PC-9 (cell line): ENCODE results near the gene FAM3B. TPM values are rescaled to one million over a fixed set of nuclear protein-coding genes. Genes with fewer than 3 reads are reported as not detected.

Experiments used
- BruUV-seq: library from RNA; stranded (reverse); fragments of 400-500 nt; replicated peaks from 2 replicates; lab custom pipeline; 2021; lab: Mats Ljungman, UMichigan
- CTCF ChIA-PET: fragments of 300-600 bp; sonication (Branson Sonifier 250); formaldehyde crosslinking; loops from one replicate; lab custom pipeline; 2022; ENCODE audit warnings: antibody characterized with exemption; lab: Charles Lee
- POLR2A ChIA-PET: fragments of 300-600 bp; sonication (Branson Sonifier 250); formaldehyde crosslinking; loops from one replicate; lab custom pipeline; 2022; ENCODE audit warnings: antibody characterized with exemption; ENCODE audit not compliant: unreplicated experiment; lab: Charles Lee
- DNase-seq, 2 experiments: peaks; one replicate each; pipeline versions ENCODE4 v3.0.0 to v3.0.0-alpha.2; 2015 to 2022; ENCODE audit warnings: mixed read lengths in 1 of 2
- H2AFZ ChIP-seq: fragments of 200-600 bp; sonication (generic); 2 replicates; pipeline ENCODE4 v1.8.1; 2017; ENCODE audit warnings: antibody characterized with exemption
- H3F3A ChIP-seq: fragments of 200-600 bp; sonication (generic); 2 replicates; pipeline ENCODE4 v1.8.1; 2017; ENCODE audit warnings: antibody characterized with exemption, mild to moderate bottlenecking, low read depth; ENCODE audit not compliant: insufficient read depth
- H3K27ac ChIP-seq: fragments of 200-600 bp; sonication (generic); 2 replicates; pipeline ENCODE4 v1.6.1; 2016; ENCODE audit warnings: mixed run types
- H3K27me3 ChIP-seq: fragments of 200-600 bp; sonication (generic); 2 replicates; pipeline ENCODE4 v1.6.1; 2016; ENCODE audit warnings: low read depth, mixed run types; ENCODE audit not compliant: insufficient read depth
- H3K36me3 ChIP-seq: fragments of 200-600 bp; sonication (generic); 2 replicates; pipeline ENCODE4 v1.6.1; 2016; ENCODE audit warnings: low read depth, mixed run types
- H3K4me1 ChIP-seq: fragments of 200-600 bp; sonication (generic); replicated peaks from 2 replicates; pipeline ENCODE4 v1.6.1; 2016; ENCODE audit warnings: mixed run types; ENCODE audit not compliant: insufficient read depth
- H3K4me2 ChIP-seq: fragments of 200-600 bp; sonication (generic); 2 replicates; pipeline ENCODE4 v1.6.1; 2017; ENCODE audit warnings: mixed run types
- H3K4me3 ChIP-seq: fragments of 200-600 bp; sonication (generic); 2 replicates; pipeline ENCODE4 v1.6.1; 2016; ENCODE audit warnings: mixed run types
- H3K79me2 ChIP-seq: fragments of 200-600 bp; sonication (generic); 2 replicates; pipeline ENCODE4 v1.6.1; 2017; ENCODE audit warnings: low read depth, mixed run types
- H3K9me2 ChIP-seq: fragments of 200-600 bp; sonication (generic); 2 replicates; pipeline ENCODE4 v1.8.1; 2017; ENCODE audit warnings: mild to moderate bottlenecking; ENCODE audit not compliant: insufficient read depth
- H3K9me3 ChIP-seq: fragments of 200-600 bp; sonication (generic); 2 replicates; pipeline ENCODE4 v1.8.1; 2016; ENCODE audit warnings: low read depth; ENCODE audit not compliant: insufficient read depth
- H4K20me1 ChIP-seq: fragments of 200-600 bp; sonication (generic); 2 replicates; pipeline ENCODE4 v1.8.1; 2017; ENCODE audit not compliant: insufficient read depth
- CTCF ChIP-seq: fragments of 200-600 bp; sonication (generic); conservative IDR thresholded peaks from 2 replicates; pipeline ENCODE4 v1.6.1; 2017; ENCODE audit warnings: mixed run types, antibody characterized with exemption, mild to moderate bottlenecking, moderate library complexity
- EZH2 ChIP-seq: fragments of 200-600 bp; sonication (generic); IDR thresholded peaks from 2 replicates; pipeline ENCODE4 v1.8.0; 2017; ENCODE audit warnings: antibody characterized with exemption, low read depth
- intact Hi-C: fragments of 100-400 bp; cut with micrococcal nuclease; formaldehyde crosslinking; loops from one replicate; pipeline ENCODE4 v1.10.0; 2022; ENCODE audit not compliant: unreplicated experiment
- total RNA-seq: library from RNA; stranded (reverse); gene quantifications from 2 replicates; pipeline ENCODE4 v1.2.3, GENCODE V29; 2021

FAM3B gene
- total RNA-seq, 1 experiment from 2014 or later: not detected

- no peaks in the 10 kb centered on the region for H3K9me2 ChIP-seq
- no peak for DNase-seq
- TF ChIP-seq CTCF (no peak), EZH2 (no peak)
- H3F3A ChIP-seq: peaks cover 11% of the 10 kb centered on the region; the same call in 1 of the 2 replicates
- ChIA-PET POLR2A (no interaction called here), CTCF (no interaction called here)
- H3K36me3 ChIP-seq: no peaks in the 10 kb centered on the region
- no peaks in the 10 kb centered on the region for H3K27me3 ChIP-seq
- H3K4me1 ChIP-seq: peaks cover 18% of the 10 kb centered on the region
- no peaks in the 10 kb centered on the region for H3K9me3 ChIP-seq
- BruUV-seq: no TSS peak
- H3K4me2 ChIP-seq: no peak overlapping the region
- no peak overlapping the region for H2AFZ ChIP-seq
- H3K4me3 ChIP-seq: no peak overlapping the region
- intact Hi-C loops: no loop called here
- no peaks in the 10 kb centered on the region for H3K79me2 ChIP-seq
- no peak overlapping the region for H3K27ac ChIP-seq
- no peaks in the 10 kb centered on the region for H4K20me1 ChIP-seq
These were observed 81.7 kb downstream of the FAM3B start for GRCh38 chr21:41398251-41398650.

- Histone ChIP-seq H3K79me2 (no peaks in the 10 kb centered on the region), H3K4me2 (no peak overlapping the region), H3K27me3 (no peaks in the 10 kb centered on the region), H4K20me1 (no peaks in the 10 kb centered on the region), H3K9me3 (no peaks in the 10 kb centered on the region), H2AFZ (no peak overlapping the region), H3K9me2 (no peaks in the 10 kb centered on the region), H3K27ac (no peak overlapping the region), H3F3A (peaks cover 11% of the 10 kb centered on the region; the same call in 1 of the 2 replicates), H3K4me1 (peaks cover 18% of the 10 kb centered on the region), H3K36me3 (no peaks in the 10 kb centered on the region), H3K4me3 (no peak overlapping the region)
- no TSS peak for BruUV-seq
- no peak for TF ChIP-seq EZH2
- TF ChIP-seq CTCF: no peak
- intact Hi-C loops: no loop called here
- CTCF ChIA-PET: no interaction called here
- no peak for DNase-seq
- POLR2A ChIA-PET: no interaction called here
These were observed 82.2 kb downstream of the FAM3B start for GRCh38 chr21:41398831-41399230.

GRCh38 chr21:41399246-41399800 is 82.7 kb downstream of the FAM3B start:
- BruUV-seq: no TSS peak
- no peaks in the 10 kb centered on the region for H3K36me3 ChIP-seq
- no peak overlapping the region for H2AFZ ChIP-seq
- peaks cover 11% of the 10 kb centered on the region; the same call in 1 of the 2 replicates for H3F3A ChIP-seq
- intact Hi-C loops: no loop called here
- peaks cover 18% of the 10 kb centered on the region for H3K4me1 ChIP-seq
- H3K4me3 ChIP-seq: no peak overlapping the region
- TF ChIP-seq CTCF (no peak), EZH2 (no peak)
- H3K9me3 ChIP-seq: no peaks in the 10 kb centered on the region
- H4K20me1 ChIP-seq: no peaks in the 10 kb centered on the region
- no peak for DNase-seq
- no peaks in the 10 kb centered on the region for H3K27me3 ChIP-seq
- no peaks in the 10 kb centered on the region for H3K79me2 ChIP-seq
- H3K9me2 ChIP-seq: no peaks in the 10 kb centered on the region
- ChIA-PET CTCF (no interaction called here), POLR2A (no interaction called here)
- H3K4me2 ChIP-seq: no peak overlapping the region
- no peak overlapping the region for H3K27ac ChIP-seq
